ENCODE data around the gene HDAC4. TPM values are rescaled to one million over a fixed set of nuclear protein-coding genes. Genes with fewer than 3 reads are reported as not detected.

The HDAC4 gene
- total and polyA plus RNA-seq, 2 of the 8 experiments (the other 6 are each of a cell fraction or from before 2014, with no cell fraction given), result 15.4 to 31.5 TPM

DNA sequence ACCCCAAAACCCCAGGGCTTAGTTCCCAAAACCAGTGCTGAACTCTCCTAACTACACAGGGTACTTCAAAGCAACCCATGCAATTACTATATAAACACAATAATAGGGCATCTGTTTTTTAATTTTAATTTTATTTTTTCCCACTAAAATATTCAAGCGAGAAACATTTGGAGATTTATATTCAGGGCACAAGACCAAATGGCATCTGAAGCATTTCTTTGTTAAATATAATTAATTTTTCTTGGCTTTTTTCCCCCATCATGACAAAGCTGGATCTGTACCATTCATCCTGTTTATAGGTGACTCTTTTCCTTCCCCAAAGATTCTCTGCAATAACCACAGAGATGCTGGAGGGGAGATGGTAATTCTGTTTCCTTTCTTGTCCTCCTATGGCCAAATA is 18.1 kb upstream of the HDAC4 start:
- H3K18ac ChIP-seq (ENCODE audit: extremely low read depth, low read length), result no peak overlapping the region
- no peak overlapping the region for H2BK120ac ChIP-seq (replicated peaks; ENCODE audit: low read depth, low read length)
- no peak overlapping the region for H4K5ac ChIP-seq (ENCODE audit: insufficient read length, low read depth, low read length)
- H4K91ac ChIP-seq (replicated peaks; ENCODE audit: insufficient read length, low read length), result no peak overlapping the region
- no peak overlapping the region for H2BK12ac ChIP-seq (ENCODE audit: low read depth, low read length)
- TF ChIP-seq YY1 (IDR thresholded peaks at IDR 0.05; ENCODE audit: low read depth, low read length) (no peak), GABPA (IDR thresholded peaks at IDR 0.05; ENCODE audit: borderline replicate concordance, insufficient read depth, low read length) (no peak), PHF8 (conservative IDR thresholded peaks at IDR 0.05; ENCODE audit: low read depth, low read length) (no peak), NANOG (IDR thresholded peaks at IDR 0.05; ENCODE audit: insufficient read depth, low read depth, low read length, poor library complexity, severe bottlenecking) (no peak), POLR2A (IDR thresholded peaks at IDR 0.05; ENCODE audit: control extremely low read depth in 1 of 2, low read depth in 2 of 2, low read length in 2 of 2) (no peak)
- TF ChIP-seq, protein P1, sequence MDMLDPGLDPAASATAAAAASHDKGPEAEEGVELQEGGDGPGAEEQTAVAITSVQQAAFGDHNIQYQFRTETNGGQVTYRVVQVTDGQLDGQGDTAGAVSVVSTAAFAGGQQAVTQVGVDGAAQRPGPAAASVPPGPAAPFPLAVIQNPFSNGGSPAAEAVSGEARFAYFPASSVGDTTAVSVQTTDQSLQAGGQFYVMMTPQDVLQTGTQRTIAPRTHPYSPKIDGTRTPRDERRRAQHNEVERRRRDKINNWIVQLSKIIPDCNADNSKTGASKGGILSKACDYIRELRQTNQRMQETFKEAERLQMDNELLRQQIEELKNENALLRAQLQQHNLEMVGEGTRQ (IDR thresholded peaks at IDR 0.05; ENCODE audit: low read length), result no peak
- 89% methylated on average over 1 of the region's 1 CpG; no CpG with 5 or more reads in 1 of the 2 experiments for WGBS, 2 experiments (ENCODE audit: extremely low coverage in 1 of 2, insufficient coverage in 1 of 2, insufficient read length in 1 of 2, insufficient replicate concordance in 2 of 2, low coverage in 1 of 2, low lambda C conversion rate in 2 of 2, missing lambda C conversion rate in 1 of 2)
- ChIA-PET CTCF (ENCODE audit: partially characterized antibody) (interaction anchor here (0.7 kb wide), 1 partner anchor 30 kb away, joined by 3 read pairs; no protein-coding TSS in a partner anchor), POLR2A (ENCODE audit: partially characterized antibody) (no interaction called here)
- H3K23ac ChIP-seq (ENCODE audit: insufficient read length), result no peak overlapping the region
- peaks cover 0 to 2% (median 0%) of the 10 kb centered on the region in 4 experiments; a peak in 1 of 7 replicates for H3K4me1 ChIP-seq (replicated peaks in 1 of 4; ENCODE audit: control insufficient read depth in 3 of 4, insufficient read depth in 4 of 4, low read length in 3 of 4)
- H2AK5ac ChIP-seq (ENCODE audit: low read depth, low read length), result no peak overlapping the region
- H3K79me2 ChIP-seq (ENCODE audit: control insufficient read depth in 1 of 2, insufficient read depth in 2 of 2, low read length in 2 of 2), result no peaks in the 10 kb centered on the region
- no peaks in the 10 kb centered on the region for H3K27me3 ChIP-seq (replicated peaks in 1 of 4; ENCODE audit: control insufficient read depth in 3 of 4, extremely low read depth in 1 of 4, insufficient read depth in 3 of 4, low read length in 3 of 4)
- H2BK5ac ChIP-seq (ENCODE audit: low read depth, low read length), result no peak overlapping the region
- no peak overlapping the region for H3K56ac ChIP-seq (replicated peaks; ENCODE audit: insufficient read length, low read depth, low read length)
- H3K4me2 ChIP-seq (ENCODE audit: insufficient read depth in 1 of 2, low read depth in 2 of 2, low read length in 2 of 2), result no peak overlapping the region
- H3K4ac ChIP-seq (replicated peaks; ENCODE audit: insufficient read length, low read depth, low read length), result no peak overlapping the region
- no peak overlapping the region for H2AFZ ChIP-seq (ENCODE audit: low read length)
- no peak overlapping the region for H3K4me3 ChIP-seq (ENCODE audit: extremely low read depth in 1 of 4, insufficient read depth in 2 of 4, low read depth in 3 of 4, low read length in 4 of 4)
- no peak overlapping the region for H3K9ac ChIP-seq (replicated peaks in 1 of 4; ENCODE audit: extremely low read depth in 1 of 4, low read depth in 3 of 4, low read length in 3 of 4)
- H3K14ac ChIP-seq (ENCODE audit: insufficient read length), result no peak overlapping the region
- FAIRE-seq, result no peak
- no peaks in the 10 kb centered on the region for H3K79me1 ChIP-seq (ENCODE audit: low read depth, low read length)
- no peaks in the 10 kb centered on the region for H3K9me3 ChIP-seq (ENCODE audit: insufficient read depth in 2 of 2, low read depth in 1 of 2, low read length in 1 of 2)
- no peak overlapping the region for H4K8ac ChIP-seq (ENCODE audit: extremely low read depth, insufficient read depth, low read length)
- no peak overlapping the region for H2BK20ac ChIP-seq (ENCODE audit: low read length)
- H3K23me2 ChIP-seq (ENCODE audit: low read depth, low read length), result no peaks in the 10 kb centered on the region
- no peaks in the 10 kb centered on the region for H3K36me3 ChIP-seq (ENCODE audit: control insufficient read depth in 2 of 4, insufficient read depth in 4 of 4, low read length in 3 of 4)
- DNase-seq (ENCODE audit: low read depth in 1 of 2, low spot score in 2 of 2), result no peak
- no peaks in the 10 kb centered on the region for H4K20me1 ChIP-seq (replicated peaks in 1 of 2; ENCODE audit: control insufficient read depth in 1 of 2, insufficient read depth in 2 of 2, low read length in 2 of 2)
- H3K27ac ChIP-seq (ENCODE audit: low read depth, low read length), result no peak overlapping the region
- no peak overlapping the region for H2BK15ac ChIP-seq (ENCODE audit: low read length)

Data from H1 (cell line).